Breast epithelium (tissue), 4 donors: ENCODE data around the gene POC1A. TPM values are rescaled to one million over a fixed set of nuclear protein-coding genes. Genes with fewer than 3 reads are reported as not detected.

Source experiments
- DNase-seq, 2 donors: peaks; one replicate each; pipeline ENCODE4 v3.0.0-alpha.2; 2019; ENCODE audit warnings: low spot score in 2 of 2
- H3K27ac ChIP-seq, 2 donors: fragments of 200-600 bp; sonication (generic) in 1 of 2; one replicate each; pipeline ENCODE4 v1.5.1; 2016 to 2019; ENCODE audit warnings: mild to moderate bottlenecking in 1 of 2
- H3K27me3 ChIP-seq, 2 donors: fragments of 200-600 bp; sonication (generic) in 1 of 2; one replicate each; pipeline versions ENCODE4 v1.5.1 to v1.6.0; 2017 to 2019; ENCODE audit warnings: control low read depth in 1 of 2, mild to moderate bottlenecking in 1 of 2
- H3K36me3 ChIP-seq: fragments of 200-600 bp; one replicate; pipeline ENCODE4 v1.5.1; 2019
- H3K4me1 ChIP-seq, 2 donors: fragments of 200-600 bp; sonication (generic); one replicate each; pipeline ENCODE4 v1.5.1; 2016 to 2019; ENCODE audit warnings: control low read depth in 1 of 2
- H3K4me3 ChIP-seq, 3 donors: fragments of 200-600 bp; sonication (generic); 1 replicate in 2 of 3; 2 replicates in 1 of 3; pipeline ENCODE4 v1.5.1; 2016 to 2019; ENCODE audit warnings: mild to moderate bottlenecking in 3 of 3, moderate library complexity in 2 of 3
- H3K9me3 ChIP-seq, 2 donors: fragments of 200-600 bp; sonication (generic) in 1 of 2; one replicate each; pipeline ENCODE4 v1.5.1; 2016 to 2019; ENCODE audit warnings: control low read depth in 1 of 2
- CTCF ChIP-seq, 3 donors: fragments of 450-650 bp; IDR thresholded peaks; one replicate each; pipeline ENCODE4 v1.5.1; 2016 to 2017; ENCODE audit warnings: antibody characterized with exemption in 3 of 3, mild to moderate bottlenecking in 3 of 3, moderate library complexity in 3 of 3
- POLR2A ChIP-seq: fragments of 450-650 bp; IDR thresholded peaks from one replicate; pipeline ENCODE4 v1.6.1; 2016; ENCODE audit warnings: antibody characterized with exemption, mild to moderate bottlenecking, moderate library complexity
- POLR2AphosphoS5 ChIP-seq, 3 donors: sonication (generic); formaldehyde crosslinking; IDR thresholded peaks; one replicate each; pipeline ENCODE4 v1.6.1; 2017; ENCODE audit warnings: antibody characterized with exemption in 3 of 3
- intact Hi-C: fragments of 100-400 bp; cut with DNase I; formaldehyde crosslinking; loops from one replicate; pipeline ENCODE4 v1.15.1; 2023; ENCODE audit warnings: low total_unique reads
- total RNA-seq, 3 donors: library from RNA; depleted of rRNA; stranded (reverse); fragments of >200 nt; gene quantifications; one replicate each; pipeline ENCODE4 v1.1.0, GENCODE V29; 2016

Gene POC1A
- total RNA-seq, 3 donors from 2014 or later: 1.9 to 2.7 (median 2.6) TPM

GRCh38 chr3:52054661-52055511 is 99.3 kb downstream of the POC1A start:
- Histone ChIP-seq H3K4me1 (peaks cover 16 to 31% of the 10 kb centered on the region in 2 donors), H3K4me3 (peak overlapping the region; percentile 69 to 95 (median 78)), H3K27me3 (no peaks in the 10 kb centered on the region), H3K27ac (peak overlapping the region; percentile 87 to 94), H3K36me3 (no peaks in the 10 kb centered on the region), H3K9me3 (no peaks in the 10 kb centered on the region)
- no peak for TF ChIP-seq POLR2AphosphoS5 (IDR thresholded peaks at IDR 0.05)
- DNase-seq: no peak
- intact Hi-C loops: loop anchor here (5.0 to 10.0 kb wide), 2 partner anchors 50 to 97 kb away; partner anchors contain the start of gene POC1A

GRCh38 chr3:52053307-52054304 is 100.6 kb downstream of the POC1A start:
- peak in 1 of 2 donors; percentile 89 for DNase-seq
- intact Hi-C loops: loop anchor here (10.0 kb wide), 1 partner anchor 49 kb away; no protein-coding TSS in a partner anchor
- no peaks in the 10 kb centered on the region for H3K27me3 ChIP-seq
- H3K36me3 ChIP-seq: no peaks in the 10 kb centered on the region
- TF ChIP-seq CTCF (IDR thresholded peaks at IDR 0.05): peak in 1 of 3 donors; percentile 17
- no peak for TF ChIP-seq POLR2A
- TF ChIP-seq POLR2AphosphoS5 (IDR thresholded peaks at IDR 0.05): no peak
- peaks cover 16 to 31% of the 10 kb centered on the region in 2 donors for H3K4me1 ChIP-seq
- peak overlapping the region; percentile 87 to 94 for H3K27ac ChIP-seq
- no peaks in the 10 kb centered on the region for H3K9me3 ChIP-seq
- peak overlapping the region; percentile 69 to 95 (median 78) for H3K4me3 ChIP-seq

- Histone ChIP-seq H3K27me3 (no peaks in the 10 kb centered on the region), H3K36me3 (no peaks in the 10 kb centered on the region), H3K27ac (peak overlapping the region; percentile 87 to 94), H3K4me3 (peak overlapping the region; percentile 4 to 95 (median 78)), H3K9me3 (no peaks in the 10 kb centered on the region), H3K4me1 (peaks cover 16 to 31% of the 10 kb centered on the region in 2 donors)
- intact Hi-C loops: loop anchor here (10.0 kb wide), 1 partner anchor 48 kb away; no protein-coding TSS in a partner anchor
- peak; percentile 67 to 75 for DNase-seq
- TF ChIP-seq POLR2A (no peak), CTCF (IDR thresholded peaks at IDR 0.05) (peak in 2 of 3 donors; percentile 19 to 23), POLR2AphosphoS5 (IDR thresholded peaks at IDR 0.05) (no peak)
Measured at GRCh38 chr3:52052831-52053306, 101.4 kb downstream of the POC1A start.

GRCh38 chr3:52051444-52051843 is 102.8 kb downstream of the POC1A start:
- intact Hi-C loops: loop anchor here (10.0 kb wide), 1 partner anchor 47 kb away; no protein-coding TSS in a partner anchor
- Histone ChIP-seq H3K9me3 (no peaks in the 10 kb centered on the region), H3K4me3 (peak overlapping the region in 1 of 3 donors; percentile 95), H3K36me3 (no peaks in the 10 kb centered on the region), H3K4me1 (peaks cover 16 to 31% of the 10 kb centered on the region in 2 donors), H3K27me3 (no peaks in the 10 kb centered on the region), H3K27ac (peak overlapping the region; percentile 87 to 94)
- no peak for TF ChIP-seq POLR2A
- no peak for TF ChIP-seq CTCF (IDR thresholded peaks at IDR 0.05)
- no peak for TF ChIP-seq POLR2AphosphoS5 (IDR thresholded peaks at IDR 0.05)
- DNase-seq: no peak

GRCh38 chr3:52050571-52050970 is 103.7 kb downstream of the POC1A start:
- intact Hi-C loops: loop anchor here (10.0 kb wide), 1 partner anchor 46 kb away; no protein-coding TSS in a partner anchor
- Histone ChIP-seq H3K27ac (peak overlapping the region in 1 of 2 donors; percentile 19), H3K9me3 (no peaks in the 10 kb centered on the region), H3K27me3 (no peaks in the 10 kb centered on the region), H3K4me3 (no peak overlapping the region), H3K4me1 (peaks cover 16 to 31% of the 10 kb centered on the region in 2 donors), H3K36me3 (no peaks in the 10 kb centered on the region)
- no peak for TF ChIP-seq CTCF (IDR thresholded peaks at IDR 0.05)
- TF ChIP-seq POLR2A: no peak
- no peak for TF ChIP-seq POLR2AphosphoS5 (IDR thresholded peaks at IDR 0.05)
- DNase-seq: no peak
